Measurements from ENCODE around the gene CADM2.

CADM2 gene

GRCh38 chr3:85567071-85567676 lies 608.4 kb downstream of the CADM2 start:
- CTCF ChIA-PET, result interaction anchor here (0.5 to 1.1 kb wide), 8 partner anchors 10 to 1462 kb away, joined by 3 to 5 read pairs (median 3); no protein-coding TSS in a partner anchor
- no peak overlapping the region for H3K4me3 ChIP-seq (ENCODE audit: low read depth, low read length)
- no peaks in the 10 kb centered on the region for H3K36me3 ChIP-seq (ENCODE audit: control insufficient read depth in 2 of 2, insufficient read depth in 1 of 2, low read length in 2 of 2)
- POLR2A ChIA-PET, result no interaction called here
- no peaks in the 10 kb centered on the region for H3K9me3 ChIP-seq (ENCODE audit: control insufficient read depth, insufficient read depth, low read depth, low read length)
- H3K27ac ChIP-seq (ENCODE audit: extremely low read depth, low read depth, low read length), result no peak overlapping the region
- TF ChIP-seq ZNF513 (tag by site-specific recombination; IDR thresholded peaks at IDR 0.05) (no peak), MYNN (tag by site-specific recombination; IDR thresholded peaks at IDR 0.05; ENCODE audit: borderline replicate concordance) (no peak)
- no peaks in the 10 kb centered on the region for H3K4me1 ChIP-seq (ENCODE audit: control insufficient read depth, insufficient read depth, low read length)

DNA sequence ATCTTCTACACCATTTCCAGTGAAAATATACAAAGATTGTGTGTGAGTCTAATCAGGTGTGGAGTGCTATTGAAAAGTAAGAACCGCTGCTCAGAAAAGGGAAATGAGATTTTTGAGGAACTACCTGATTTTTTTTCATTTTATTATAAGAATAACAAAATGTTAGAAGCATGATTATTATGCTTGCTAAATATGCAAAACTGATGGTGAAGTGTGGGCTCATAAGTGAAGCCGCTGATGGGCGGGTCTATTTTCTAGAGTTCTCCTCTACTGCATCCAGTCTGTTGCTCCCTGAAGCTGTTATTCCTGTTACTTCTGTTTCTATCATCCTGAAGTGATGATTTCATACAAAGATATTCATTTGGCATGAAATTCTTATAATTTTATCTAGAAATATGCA lies 612.0 kb downstream of the CADM2 start:
- no peaks in the 10 kb centered on the region for H3K4me1 ChIP-seq (ENCODE audit: control insufficient read depth, insufficient read depth, low read length)
- POLR2A ChIA-PET, result no interaction called here
- H3K9me3 ChIP-seq (ENCODE audit: control insufficient read depth, insufficient read depth, low read depth, low read length), result no peaks in the 10 kb centered on the region
- no peak overlapping the region for H3K4me3 ChIP-seq (ENCODE audit: low read depth, low read length)
- TF ChIP-seq ZEB2 (tag by site-specific recombination; IDR thresholded peaks at IDR 0.05), result no peak
- no peak for TF ChIP-seq ZNF580 (tag by site-specific recombination; IDR thresholded peaks at IDR 0.05)
- no peak for TF ChIP-seq ZNF214 (tag by site-specific recombination; IDR thresholded peaks at IDR 0.05; ENCODE audit: borderline replicate concordance)
- no peak for TF ChIP-seq ZNF768 (tag by site-specific recombination; IDR thresholded peaks at IDR 0.05)
- TF ChIP-seq ZNF140 (tag by site-specific recombination; IDR thresholded peaks at IDR 0.05), result no peak
- CTCF ChIA-PET, result no interaction called here
- no peaks in the 10 kb centered on the region for H3K36me3 ChIP-seq (ENCODE audit: control insufficient read depth in 2 of 2, insufficient read depth in 1 of 2, low read length in 2 of 2)
- H3K27ac ChIP-seq (ENCODE audit: extremely low read depth, low read depth, low read length), result no peak overlapping the region

DNA sequence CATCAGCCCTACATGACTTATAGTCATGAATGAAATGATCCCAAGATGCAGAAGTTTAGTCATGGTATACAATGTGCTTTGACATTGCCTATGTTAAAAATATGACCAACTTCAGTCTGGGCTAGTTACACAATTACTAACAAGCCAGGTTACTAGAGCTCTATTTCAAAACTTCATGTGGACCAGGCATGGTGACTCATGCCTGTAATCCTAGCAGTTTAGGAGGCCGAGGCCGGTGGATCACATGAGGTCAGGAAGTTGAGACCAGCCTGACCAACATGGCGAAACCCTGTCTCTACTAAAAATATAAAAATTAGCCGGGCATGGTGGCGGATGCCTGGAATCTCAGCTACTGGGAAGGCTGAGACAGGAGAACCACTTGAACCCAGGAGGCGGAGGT lies 613.0 kb downstream of the CADM2 start:
- no peak overlapping the region for H3K27ac ChIP-seq (ENCODE audit: extremely low read depth, low read depth, low read length)
- no peak overlapping the region for H3K4me3 ChIP-seq (ENCODE audit: low read depth, low read length)
- no peaks in the 10 kb centered on the region for H3K4me1 ChIP-seq (ENCODE audit: control insufficient read depth, insufficient read depth, low read length)
- ChIA-PET POLR2A (interaction anchor here (0.5 kb wide), 1 partner anchor 20 kb away, joined by 5 read pairs; no protein-coding TSS in a partner anchor), CTCF (interaction anchor here (0.7 kb wide), 1 partner anchor 19 kb away, joined by 3 read pairs; no protein-coding TSS in a partner anchor)
- H3K9me3 ChIP-seq (ENCODE audit: control insufficient read depth, insufficient read depth, low read depth, low read length), result no peaks in the 10 kb centered on the region
- TF ChIP-seq ZBTB21 (tag by site-specific recombination; IDR thresholded peaks at IDR 0.05) (no peak), ZFP3 (tag by site-specific recombination; IDR thresholded peaks at IDR 0.05; ENCODE audit: low read depth) (no peak), ZNF501 (tag by site-specific recombination; IDR thresholded peaks at IDR 0.05) (no peak), ZNF184 (tag by site-specific recombination; IDR thresholded peaks at IDR 0.05) (no peak)
- H3K36me3 ChIP-seq (ENCODE audit: control insufficient read depth in 2 of 2, insufficient read depth in 1 of 2, low read length in 2 of 2), result no peaks in the 10 kb centered on the region

DNA sequence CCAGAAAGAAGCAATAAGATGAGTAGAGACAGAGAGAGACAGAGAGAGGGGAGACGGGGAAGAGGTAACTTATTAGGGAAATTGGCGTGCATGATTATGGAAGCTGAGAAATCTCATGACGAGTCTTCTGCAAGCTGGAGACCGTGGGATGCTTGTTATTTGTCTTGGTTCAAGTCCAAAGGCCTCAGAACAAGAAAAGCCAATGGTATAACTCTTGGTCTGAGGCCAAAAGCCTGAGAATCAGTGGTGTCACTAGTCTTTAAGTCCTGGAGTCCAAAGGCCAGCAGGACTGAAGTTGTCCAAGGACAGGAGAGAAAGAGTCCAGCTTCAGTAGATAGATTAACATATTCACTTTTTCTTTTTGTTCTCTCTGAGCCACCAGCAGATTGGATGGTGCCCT lies 613.6 kb downstream of the CADM2 start:
- H3K4me3 ChIP-seq (ENCODE audit: low read depth, low read length), result no peak overlapping the region
- H3K4me1 ChIP-seq (ENCODE audit: control insufficient read depth, insufficient read depth, low read length), result no peaks in the 10 kb centered on the region
- ChIA-PET POLR2A (no interaction called here), CTCF (interaction anchor here (0.6 to 0.7 kb wide), 3 partner anchors 19 to 379 kb away, joined by 3 read pairs; no protein-coding TSS in a partner anchor)
- H3K9me3 ChIP-seq (ENCODE audit: control insufficient read depth, insufficient read depth, low read depth, low read length), result no peaks in the 10 kb centered on the region
- H3K27ac ChIP-seq (ENCODE audit: extremely low read depth, low read depth, low read length), result no peak overlapping the region
- no peaks in the 10 kb centered on the region for H3K36me3 ChIP-seq (ENCODE audit: control insufficient read depth in 2 of 2, insufficient read depth in 1 of 2, low read length in 2 of 2)
- no peak for TF ChIP-seq ZNF658 (tag by site-specific recombination; IDR thresholded peaks at IDR 0.05)
- TF ChIP-seq, protein P1, sequence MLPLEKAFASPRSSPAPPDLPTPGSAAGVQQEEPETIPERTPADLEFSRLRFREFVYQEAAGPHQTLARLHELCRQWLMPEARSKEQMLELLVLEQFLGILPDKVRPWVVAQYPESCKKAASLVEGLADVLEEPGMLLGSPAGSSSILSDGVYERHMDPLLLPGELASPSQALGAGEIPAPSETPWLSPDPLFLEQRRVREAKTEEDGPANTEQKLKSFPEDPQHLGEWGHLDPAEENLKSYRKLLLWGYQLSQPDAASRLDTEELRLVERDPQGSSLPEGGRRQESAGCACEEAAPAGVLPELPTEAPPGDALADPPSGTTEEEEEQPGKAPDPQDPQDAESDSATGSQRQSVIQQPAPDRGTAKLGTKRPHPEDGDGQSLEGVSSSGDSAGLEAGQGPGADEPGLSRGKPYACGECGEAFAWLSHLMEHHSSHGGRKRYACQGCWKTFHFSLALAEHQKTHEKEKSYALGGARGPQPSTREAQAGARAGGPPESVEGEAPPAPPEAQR (tag by site-specific recombination; IDR thresholded peaks at IDR 0.05), result no peak
- TF ChIP-seq, protein P2, sequence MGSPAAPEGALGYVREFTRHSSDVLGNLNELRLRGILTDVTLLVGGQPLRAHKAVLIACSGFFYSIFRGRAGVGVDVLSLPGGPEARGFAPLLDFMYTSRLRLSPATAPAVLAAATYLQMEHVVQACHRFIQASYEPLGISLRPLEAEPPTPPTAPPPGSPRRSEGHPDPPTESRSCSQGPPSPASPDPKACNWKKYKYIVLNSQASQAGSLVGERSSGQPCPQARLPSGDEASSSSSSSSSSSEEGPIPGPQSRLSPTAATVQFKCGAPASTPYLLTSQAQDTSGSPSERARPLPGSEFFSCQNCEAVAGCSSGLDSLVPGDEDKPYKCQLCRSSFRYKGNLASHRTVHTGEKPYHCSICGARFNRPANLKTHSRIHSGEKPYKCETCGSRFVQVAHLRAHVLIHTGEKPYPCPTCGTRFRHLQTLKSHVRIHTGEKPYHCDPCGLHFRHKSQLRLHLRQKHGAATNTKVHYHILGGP (tag by site-specific recombination; IDR thresholded peaks at IDR 0.05), result no peak
- no peak for TF ChIP-seq ZFP3 (tag by site-specific recombination; IDR thresholded peaks at IDR 0.05; ENCODE audit: low read depth)
- no peak for TF ChIP-seq ZFP41 (tag by site-specific recombination; IDR thresholded peaks at IDR 0.05; ENCODE audit: borderline replicate concordance)
- no peak for TF ChIP-seq KLF8 (tag by site-specific recombination; IDR thresholded peaks at IDR 0.05)
- no peak for TF ChIP-seq ZNF626 (tag by site-specific recombination; IDR thresholded peaks at IDR 0.05)
- no peak for TF ChIP-seq IKZF3 (tag by site-specific recombination; IDR thresholded peaks at IDR 0.05)
- TF ChIP-seq ZNF791 (tag by site-specific recombination; IDR thresholded peaks at IDR 0.05), result no peak
- TF ChIP-seq GLIS2 (tag by site-specific recombination; IDR thresholded peaks at IDR 0.05), result no peak
- TF ChIP-seq ZNF146 (tag by site-specific recombination; IDR thresholded peaks at IDR 0.05), result no peak
- no peak for TF ChIP-seq GLI2 (tag by site-specific recombination; IDR thresholded peaks at IDR 0.05; ENCODE audit: borderline replicate concordance, low read depth)
